Mesodermal cell (in vitro differentiated cells): ENCODE measurements around the gene OASL. TPM values are rescaled to one million over a fixed set of nuclear protein-coding genes. Genes with fewer than 3 reads are reported as not detected.
"Not testable (repeated sequence)": the region's sequence is repeated elsewhere in the genome, so short reads cannot be mapped to it uniquely, and the experiment has no call there.

Experiments
- H3K27ac ChIP-seq: 2 replicates; pipeline ENCODE4 v1.7.0; 2013; ENCODE audit warnings: mild to moderate bottlenecking, low read depth, low read length, moderate library complexity; ENCODE audit not compliant: severe bottlenecking
- H3K36me3 ChIP-seq: 2 replicates; pipeline ENCODE4 v1.7.1; 2013; ENCODE audit warnings: mild to moderate bottlenecking, low read length, moderate library complexity; ENCODE audit not compliant: control insufficient read depth, insufficient read depth
- H3K4me1 ChIP-seq: one replicate; pipeline ENCODE4 v1.7.1; 2013; ENCODE audit warnings: mild to moderate bottlenecking, low read length; ENCODE audit not compliant: insufficient read depth, control insufficient read depth, poor library complexity, severe bottlenecking
- H3K4me3 ChIP-seq: 2 replicates; pipeline ENCODE4 v1.7.0; 2013; ENCODE audit warnings: low read length, control low read depth, mild to moderate bottlenecking; ENCODE audit not compliant: insufficient read depth, poor library complexity, severe bottlenecking; ENCODE audit errors: extremely low read depth
- H3K9me3 ChIP-seq: 2 replicates; pipeline ENCODE4 v1.7.1; 2013; ENCODE audit warnings: mild to moderate bottlenecking, low read length, moderate library complexity; ENCODE audit not compliant: control insufficient read depth
- WGBS, 2 experiments: methylation state at CpG; one replicate each; pipeline ENCODE4 v1.1.5; 2013; ENCODE audit warnings: missing lambda C conversion rate in 2 of 2; ENCODE audit not compliant: insufficient coverage in 2 of 2; 5-methylcytosine and 5-hydroxymethylcytosine counted together
- polyA plus RNA-seq, 2 experiments: library from polyadenylated mRNA; stranded (reverse); fragments of 50-300 nt; gene quantifications; one replicate each; pipeline ENCODE4 v1.2.3, GENCODE V29; 2013

OASL gene
- not detected for polyA plus RNA-seq (2013, experiment 1 of 2)
- polyA plus RNA-seq (2013, experiment 2 of 2) = not detected

DNA sequence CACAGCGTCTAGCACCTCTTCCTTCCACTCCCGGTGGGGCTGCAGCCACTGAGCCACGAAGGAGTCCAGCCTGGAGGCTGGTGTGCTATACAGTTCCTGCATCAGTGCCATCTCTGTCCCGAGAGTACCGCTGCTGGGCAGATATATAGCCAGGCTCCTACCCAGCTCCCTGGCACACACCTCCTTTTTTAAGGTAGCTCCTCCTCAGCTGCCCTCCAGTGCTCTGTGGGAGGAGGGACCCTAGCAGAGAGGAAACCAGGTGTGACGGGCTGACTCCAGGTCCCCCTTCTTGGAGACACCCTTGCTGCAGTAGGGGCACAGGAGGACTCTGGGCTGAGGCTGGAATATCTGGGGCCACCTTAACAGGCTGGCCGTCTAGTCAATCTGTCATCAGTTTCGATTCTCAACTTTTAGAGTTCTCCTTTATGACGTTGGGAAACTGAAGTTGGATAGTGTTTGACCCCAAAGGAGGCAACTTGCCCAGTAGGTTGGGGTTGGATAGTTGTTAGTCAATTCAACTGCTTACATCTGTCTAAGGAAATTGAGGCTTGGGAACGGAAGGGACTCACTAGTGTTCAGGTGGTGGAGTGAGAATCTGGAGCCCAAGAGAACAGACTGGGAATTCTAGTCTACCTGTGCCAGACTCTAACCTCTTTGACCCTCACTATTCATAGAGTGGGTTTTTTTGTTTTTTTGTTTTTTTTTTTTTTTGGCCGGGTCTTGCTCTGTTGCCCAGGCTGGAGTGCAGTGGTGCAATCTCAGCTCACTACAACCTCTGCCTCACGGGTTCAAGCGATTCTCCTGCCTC, at the start of gene OASL:
Gene OASL, minus strand, starts transcription at position 386 of the 808 bp plus-strand sequence. Its CDS starts 275 bp downstream, at position 111.
- no peak within 1 kb of the TSS for H3K4me3 ChIP-seq
- WGBS, 2 experiments = 70 to 80% methylated on average over 8 to 10 of the region's 13 CpGs

GRCh38 chr12:121088195-121088585, 49.1 kb upstream of the OASL start:
- H3K4me3 ChIP-seq = no peak overlapping the region
- H3K27ac ChIP-seq = no peak overlapping the region
- no peaks in the 10 kb centered on the region for H3K36me3 ChIP-seq
- H3K9me3 ChIP-seq = no peaks in the 10 kb centered on the region
- H3K4me1 ChIP-seq = no peaks in the 10 kb centered on the region
- WGBS, 2 experiments = 91 to 98% methylated on average over 5 to 6 of the region's 6 CpGs

More for the DNA sequence above, at the start of gene OASL:
- Histone ChIP-seq H3K36me3 (no peaks in the 10 kb centered on the region), H3K27ac (no peak within 1 kb of the TSS), H3K4me1 (no peaks in the 10 kb centered on the region), H3K9me3 (no peaks in the 10 kb centered on the region)

DNA sequence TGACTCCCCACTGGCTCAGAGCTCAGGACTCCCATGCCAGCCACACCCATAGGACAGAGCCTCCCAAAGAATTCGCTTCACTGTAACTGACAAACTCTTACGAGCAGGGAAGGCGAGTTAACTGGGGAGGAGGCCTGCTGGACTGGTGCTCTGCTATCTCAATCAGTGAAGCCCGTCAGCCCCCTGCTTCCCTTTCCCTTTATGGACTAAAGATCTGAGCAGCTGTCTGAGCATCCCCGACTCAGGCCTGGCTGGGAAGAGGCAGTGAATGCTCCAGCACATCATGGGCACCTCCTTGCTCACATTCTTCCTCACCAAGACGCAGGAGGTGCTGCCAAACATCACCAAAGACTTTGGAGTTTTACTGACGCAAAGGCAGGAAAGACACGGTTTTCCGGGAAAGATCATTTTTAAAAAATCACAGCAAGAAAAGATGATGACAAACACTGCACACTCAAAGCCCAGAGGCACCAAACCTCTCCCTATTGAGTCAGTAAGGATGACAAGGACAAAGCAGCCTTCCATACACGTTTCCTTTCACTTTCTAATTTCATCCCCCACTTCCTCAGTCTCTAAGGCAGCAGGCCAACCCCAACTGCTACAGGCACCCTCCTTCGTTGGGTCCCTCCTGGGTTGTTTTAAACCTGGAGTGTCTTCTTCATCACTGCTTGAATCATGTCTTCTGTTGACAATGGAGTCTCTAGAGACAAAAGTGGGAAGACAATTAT, 48.6 kb upstream of the OASL start:
- no peak overlapping the region for H3K4me3 ChIP-seq
- H3K9me3 ChIP-seq = no peaks in the 10 kb centered on the region
- H3K4me1 ChIP-seq = no peaks in the 10 kb centered on the region
- no peaks in the 10 kb centered on the region for H3K36me3 ChIP-seq
- 82% methylated on average over 10 of the region's 11 CpGs for WGBS, 2 experiments
- no peak overlapping the region for H3K27ac ChIP-seq

GRCh38 chr12:121086781-121087295, 47.8 kb upstream of the OASL start:
- no peaks in the 10 kb centered on the region for H3K36me3 ChIP-seq
- H3K4me3 ChIP-seq = no peak overlapping the region
- 93 to 100% methylated on average over 3 to 7 of the region's 8 CpGs for WGBS, 2 experiments
- H3K27ac ChIP-seq = no peak overlapping the region
- no peaks in the 10 kb centered on the region for H3K9me3 ChIP-seq
- no peaks in the 10 kb centered on the region for H3K4me1 ChIP-seq

DNA sequence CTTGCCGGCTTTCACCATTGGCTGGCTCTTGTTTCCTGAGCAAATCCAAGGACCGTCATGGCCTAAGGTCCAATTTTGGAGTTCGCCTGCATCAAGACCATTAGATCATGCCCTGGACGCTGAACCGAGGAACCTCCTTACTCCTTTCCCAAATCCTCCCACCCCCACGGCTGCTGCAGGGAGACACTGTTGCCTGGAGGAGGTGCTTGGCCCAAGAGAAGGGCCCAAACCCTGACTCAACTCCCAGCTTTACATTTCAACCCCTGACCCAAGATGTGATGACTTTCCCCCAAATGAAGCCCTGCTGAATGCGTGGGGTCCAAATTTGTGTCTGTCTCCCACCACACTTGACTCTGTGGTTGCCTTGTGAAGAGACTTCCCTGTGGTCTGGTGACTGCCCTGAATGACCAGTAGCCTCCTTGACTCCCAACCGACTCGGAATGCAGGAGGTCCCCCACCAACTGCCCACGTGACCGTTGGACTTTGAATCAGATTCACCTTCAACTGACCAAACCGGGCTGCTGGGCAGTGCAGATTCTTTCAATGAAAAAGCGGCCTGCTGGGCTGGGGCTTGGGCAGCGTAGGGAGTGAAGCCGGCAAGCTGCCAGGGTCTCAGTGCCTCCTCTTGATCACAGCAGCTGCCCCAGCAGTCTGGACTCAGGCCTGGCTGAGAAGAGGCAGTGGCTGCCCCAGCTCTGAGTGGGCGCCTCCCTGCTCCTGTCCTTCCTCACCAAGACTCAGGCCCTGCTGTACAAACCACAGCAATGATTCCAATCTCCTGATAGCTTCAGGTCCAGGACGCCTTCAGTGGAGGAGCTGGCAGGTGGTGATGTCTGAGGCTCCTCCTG, 46.7 kb upstream of the OASL start:
- 90 to 95% methylated on average over 13 to 17 of the region's 17 CpGs for WGBS, 2 experiments
- Histone ChIP-seq H3K4me1 (no peaks in the 10 kb centered on the region), H3K9me3 (no peaks in the 10 kb centered on the region), H3K36me3 (no peaks in the 10 kb centered on the region), H3K27ac (no peak overlapping the region), H3K4me3 (no peak overlapping the region)

DNA sequence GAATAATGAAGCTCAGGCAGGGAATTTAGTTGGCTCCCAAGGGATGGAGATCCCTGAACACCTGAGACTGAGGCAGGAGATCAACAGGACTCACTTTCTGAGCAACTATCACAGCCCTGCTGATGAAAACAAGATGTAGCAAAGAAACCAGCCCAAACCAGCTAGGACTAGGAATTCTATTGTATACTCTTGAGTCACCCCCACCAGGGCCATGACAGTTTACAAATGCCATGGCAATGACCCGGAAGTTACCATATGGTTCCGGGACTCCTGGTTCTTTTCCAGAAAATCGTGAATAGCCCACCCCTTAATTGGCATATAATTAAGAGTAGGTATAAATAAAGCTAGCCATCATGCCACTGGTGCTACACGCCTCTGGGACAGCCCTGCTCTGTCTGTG, 46.0 kb upstream of the OASL start:
- Histone ChIP-seq H3K9me3 (no peaks in the 10 kb centered on the region), H3K4me3 (no peak overlapping the region), H3K36me3 (no peaks in the 10 kb centered on the region), H3K4me1 (no peaks in the 10 kb centered on the region), H3K27ac (no peak overlapping the region)
- 89 to 92% methylated on average over 1 to 2 of the region's 4 CpGs for WGBS, 2 experiments

GRCh38 chr12:121084229-121084628, 45.2 kb upstream of the OASL start:
- H3K36me3 ChIP-seq = no peaks in the 10 kb centered on the region
- WGBS, 2 experiments = 100% methylated on average over 1 of the region's 3 CpGs; no CpG with 5 or more reads in 1 of the 2 experiments

GRCh38 chr12:121080909-121081308, 41.9 kb upstream of the OASL start:
- WGBS, 2 experiments = 100% methylated on average over 2 of the region's 2 CpGs; no CpG with 5 or more reads in 1 of the 2 experiments
- Histone ChIP-seq H3K9me3 (no peaks in the 10 kb centered on the region), H3K4me3 (no peak overlapping the region), H3K36me3 (no peaks in the 10 kb centered on the region), H3K4me1 (no peaks in the 10 kb centered on the region), H3K27ac (no peak overlapping the region)

More at GRCh38 chr12:121084229-121084628, 45.2 kb upstream of the OASL start:
- Histone ChIP-seq H3K27ac (no peak overlapping the region), H3K9me3 (no peaks in the 10 kb centered on the region), H3K4me1 (no peaks in the 10 kb centered on the region), H3K4me3 (no peak overlapping the region)

- WGBS, 2 experiments = 88 to 97% methylated on average over 8 to 11 of the region's 13 CpGs
- Histone ChIP-seq H3K9me3 (no peaks in the 10 kb centered on the region), H3K4me3 (no peak overlapping the region), H3K27ac (no peak overlapping the region), H3K36me3 (no peaks in the 10 kb centered on the region), H3K4me1 (no peaks in the 10 kb centered on the region)
These were observed 40.8 kb upstream of the OASL start for GRCh38 chr12:121079736-121080272.

- not testable (repeated sequence) for H3K9me3 ChIP-seq, H3K27ac ChIP-seq, H3K36me3 ChIP-seq, H3K4me1 ChIP-seq, H3K4me3 ChIP-seq
- WGBS, 2 experiments = no CpG with 5 or more reads among the region's 3 CpGs
These were observed 38.4 kb upstream of the OASL start for GRCh38 chr12:121077440-121077839.
